HCEC 1CT (cell line): ENCODE results near the gene CDHR2.

Source experiments
- DNase-seq: peaks from one replicate; pipeline ENCODE4 v3.0.0-alpha.2; 2017

The CDHR2 gene

GRCh38 chr5:176624142-176624541, 75.0 kb downstream of the CDHR2 start:
- DNase-seq: no peak

DNA sequence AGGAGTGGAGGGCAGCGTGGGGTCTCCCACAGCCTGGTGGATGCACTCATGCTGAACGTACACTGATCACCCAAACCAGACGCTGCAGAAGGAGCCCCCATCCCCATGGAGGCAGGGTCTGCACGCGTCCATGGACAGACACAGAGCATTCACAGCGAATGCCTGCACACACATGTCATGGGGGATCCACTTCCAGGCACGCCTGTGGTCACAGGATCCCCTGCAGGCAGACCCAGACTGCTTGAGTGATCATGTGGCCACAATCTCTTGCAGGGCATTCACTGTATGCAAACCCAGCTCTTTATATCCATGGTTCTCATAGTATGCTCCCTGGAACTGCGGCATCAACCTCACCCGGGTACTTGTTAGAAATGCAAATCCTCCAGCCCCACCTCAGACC, 75.8 kb downstream of the CDHR2 start:
- no peak for DNase-seq

- DNase-seq: no peak
Measured at GRCh38 chr5:176625512-176625911, 76.4 kb downstream of the CDHR2 start.

DNA sequence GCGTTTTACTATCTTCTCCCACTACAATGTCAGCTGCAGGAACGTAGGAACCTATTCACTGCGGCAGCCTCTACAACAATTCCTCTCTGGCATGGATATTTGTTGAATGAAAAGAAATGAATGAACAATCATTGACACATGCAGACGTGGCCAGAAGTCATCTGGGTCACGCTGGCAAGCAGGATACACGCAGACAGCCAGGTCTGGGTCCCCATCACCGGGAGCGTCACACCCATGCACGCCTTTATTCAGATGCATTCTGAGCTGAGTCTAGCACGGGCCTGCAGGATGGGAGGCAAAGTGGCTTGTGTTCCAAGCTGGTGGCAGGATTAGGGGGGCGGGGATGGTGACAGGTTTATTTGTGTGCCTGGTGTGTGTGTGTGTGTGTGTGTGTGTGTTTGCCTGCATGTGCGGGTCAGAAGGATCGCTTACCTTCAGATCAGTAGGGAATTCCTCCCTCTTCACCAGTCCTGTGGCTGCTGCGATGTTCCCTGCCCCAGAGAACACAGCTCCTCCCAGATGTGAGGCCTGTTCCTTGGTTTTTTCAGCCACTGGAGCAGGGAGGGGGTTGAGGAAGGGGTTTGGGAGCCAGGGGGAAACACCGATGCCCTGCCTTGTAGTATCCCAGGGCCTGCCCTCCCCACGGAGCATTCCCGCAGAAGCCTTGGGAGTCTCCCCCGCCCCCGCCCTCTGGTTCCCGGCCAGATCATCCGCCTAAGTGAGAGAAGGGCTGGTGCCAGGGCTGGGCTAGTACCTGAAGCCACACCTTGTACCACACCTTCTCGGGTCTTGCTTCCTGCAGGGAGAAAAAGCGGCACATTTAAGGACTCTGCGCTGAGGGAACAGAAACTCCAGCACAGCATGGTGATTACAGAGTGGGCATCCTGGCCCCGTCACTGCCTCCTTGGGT, 77.1 kb downstream of the CDHR2 start:
- no peak for DNase-seq

DNA sequence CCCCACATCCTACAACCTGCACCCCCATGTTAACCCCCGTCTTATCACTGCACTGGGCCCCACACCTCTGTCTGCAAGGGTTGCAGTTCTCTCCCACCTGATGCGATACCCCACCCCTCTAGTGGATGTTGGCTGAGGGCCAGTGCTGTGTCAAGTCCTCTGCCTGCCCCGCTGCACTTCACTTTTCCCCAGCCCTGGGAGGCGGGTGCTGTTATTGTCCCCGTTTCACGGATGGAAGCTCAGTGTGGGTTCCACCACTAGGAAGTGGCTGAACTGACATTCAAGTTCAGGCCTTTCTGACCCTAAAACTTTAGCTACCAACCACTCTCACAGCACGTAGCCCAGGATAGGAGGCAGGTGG, 77.7 kb downstream of the CDHR2 start:
- DNase-seq: no peak

GRCh38 chr5:176627582-176627981, 78.4 kb downstream of the CDHR2 start:
- no peak for DNase-seq

DNA sequence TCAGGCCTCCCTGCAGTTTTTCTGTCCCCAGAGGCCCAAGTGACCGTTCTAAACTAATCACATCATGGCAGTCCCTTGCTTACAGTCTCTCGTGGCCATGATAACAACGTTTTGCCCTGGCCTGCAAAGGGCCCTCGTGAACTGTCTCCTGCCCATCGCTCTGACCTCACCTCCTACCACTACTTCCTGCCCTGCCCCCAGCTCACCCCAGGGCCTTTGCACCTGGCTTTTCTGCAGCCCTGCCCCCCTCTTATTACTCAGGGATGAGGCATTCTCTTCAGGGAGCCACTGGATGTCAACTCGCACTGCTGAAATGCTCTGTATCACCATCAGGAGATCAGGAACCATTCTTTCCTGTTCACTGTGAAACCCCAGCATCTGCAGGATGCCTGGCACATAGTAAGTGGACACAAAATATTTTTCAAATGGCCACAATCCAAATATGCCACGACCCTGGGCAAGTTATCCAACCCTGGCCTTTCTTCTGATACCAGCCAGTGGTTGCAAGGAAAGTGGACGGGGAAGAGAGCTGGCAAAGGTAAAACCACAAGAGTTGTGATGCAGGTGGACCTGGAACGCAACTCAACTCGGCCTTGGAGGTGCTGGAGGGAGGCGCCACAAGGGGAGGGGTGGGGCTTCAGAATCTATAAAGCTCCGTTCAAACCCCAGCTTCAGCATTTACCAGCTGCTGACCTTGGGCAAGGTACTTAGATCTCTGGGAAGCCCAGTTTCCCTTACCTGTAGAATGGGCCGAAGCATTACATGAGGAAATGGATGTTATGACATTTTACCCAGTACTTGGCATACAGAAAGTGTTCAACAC, 79.5 kb downstream of the CDHR2 start:
- peak; percentile 24 for DNase-seq

GRCh38 chr5:176629317-176629852, 80.2 kb downstream of the CDHR2 start:
- DNase-seq: no peak

- no peak for DNase-seq
Measured at GRCh38 chr5:176629853-176630680, 80.9 kb downstream of the CDHR2 start, which contains the start of the genes EIF4E1B and SNCB. Gene EIF4E1B (plus strand): TSS chr5:176630675. CDS start chr5:176642788, 12,113 bp downstream. Gene SNCB (minus strand): TSS chr5:176630534. CDS start chr5:176629654, 880 bp downstream.

- no peak for DNase-seq
Measured at GRCh38 chr5:176630681-176631222, 81.6 kb downstream of the CDHR2 start.

DNA sequence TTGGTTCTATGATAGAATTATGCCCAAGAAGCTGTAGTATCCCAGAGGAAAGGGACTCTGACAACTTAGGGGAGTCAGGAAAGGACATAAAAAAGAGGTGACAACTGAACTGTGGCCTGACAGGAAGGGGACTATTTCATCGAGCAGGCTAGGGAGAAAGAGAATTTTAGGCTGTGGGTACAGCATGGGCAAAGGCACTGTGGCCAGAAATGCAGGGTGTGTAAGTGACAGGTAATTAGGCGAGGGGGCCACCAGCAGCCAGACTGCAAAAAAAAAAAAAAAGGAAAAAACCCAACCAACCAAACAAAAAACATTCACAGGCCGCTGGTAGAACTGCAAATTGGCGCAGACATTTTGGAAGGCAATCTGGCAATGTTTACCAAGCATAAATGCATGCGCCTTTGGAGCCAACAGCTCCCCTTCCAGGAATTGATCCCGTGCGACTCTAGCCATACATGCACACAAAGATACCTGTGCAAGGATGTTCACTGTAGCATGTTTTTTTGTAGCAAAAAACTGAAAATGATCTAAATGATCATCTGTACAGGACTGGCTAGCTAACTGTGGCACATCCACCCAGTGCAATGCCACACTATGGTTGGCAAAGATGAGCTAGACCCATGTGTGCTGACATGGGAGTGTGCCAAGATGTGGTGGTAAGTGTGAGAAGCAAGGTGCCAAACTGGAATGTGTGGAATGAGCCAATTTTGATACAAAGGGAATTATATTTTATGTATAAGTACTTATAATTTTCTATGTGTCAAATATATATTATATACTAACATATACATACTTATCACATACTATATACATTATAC, 82.5 kb downstream of the CDHR2 start:
- DNase-seq: no peak

DNA sequence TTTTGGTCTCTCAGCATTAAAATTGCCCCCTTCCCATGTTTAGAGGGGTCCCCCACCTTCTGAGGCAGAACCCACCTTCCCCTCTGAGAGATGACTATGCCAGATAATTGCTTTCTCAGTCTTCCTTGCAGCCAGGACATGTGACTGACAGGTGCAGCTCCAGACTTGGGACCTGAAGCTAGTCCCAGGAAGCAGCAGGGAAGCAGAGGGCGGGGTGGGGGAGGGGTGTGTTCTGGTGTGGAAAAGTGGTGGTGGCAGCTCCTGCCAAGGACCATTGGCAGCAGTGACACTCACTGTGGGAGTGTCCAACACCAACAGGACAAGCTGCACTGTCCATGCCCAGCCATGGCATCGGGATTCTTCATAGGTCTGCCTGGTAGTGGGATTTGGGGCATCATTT, 83.6 kb downstream of the CDHR2 start:
- no peak for DNase-seq

DNA sequence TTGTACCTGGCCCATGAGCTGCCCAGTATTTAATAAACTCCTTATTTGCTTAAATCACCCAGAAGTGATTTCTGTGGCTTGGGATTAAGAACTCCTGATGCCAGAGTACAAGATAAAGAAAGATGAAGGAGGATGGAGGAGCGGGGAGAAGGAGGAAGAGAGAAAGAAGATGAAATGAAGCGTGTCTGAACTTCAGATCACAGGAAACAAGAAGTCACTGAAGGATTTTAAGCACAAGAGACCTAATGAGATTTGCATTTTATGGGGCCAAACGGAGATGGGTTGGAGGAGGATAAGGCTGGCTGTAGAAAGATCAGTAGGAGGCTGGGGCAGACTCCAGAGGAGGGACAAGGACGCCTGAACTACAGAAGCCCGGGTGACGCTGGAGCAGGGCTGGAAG, 84.5 kb downstream of the CDHR2 start:
- no peak for DNase-seq

GRCh38 chr5:176636426-176636825, 87.3 kb downstream of the CDHR2 start:
- DNase-seq: no peak

- DNase-seq: no peak
Measured at GRCh38 chr5:176637556-176637955, 88.4 kb downstream of the CDHR2 start.

DNA sequence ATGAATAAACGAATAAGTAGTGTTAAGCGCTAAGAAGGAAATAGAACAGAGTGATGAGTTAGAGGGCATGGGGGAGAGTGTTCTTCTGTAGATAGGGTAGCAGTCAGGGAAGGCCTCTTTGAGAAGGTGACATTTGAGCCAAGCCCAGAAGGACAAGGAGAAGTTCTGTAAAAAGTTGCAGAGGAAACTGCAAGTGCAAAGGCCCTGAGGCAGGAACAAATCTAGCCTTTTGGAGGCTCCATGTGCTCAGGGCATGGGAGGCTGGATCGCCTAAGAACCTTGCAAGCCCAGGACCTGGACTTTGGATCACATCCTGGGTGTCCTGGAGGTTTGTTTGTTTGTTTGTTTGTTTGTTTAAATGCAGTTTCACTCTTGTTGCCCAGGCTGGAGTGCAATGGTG, 89.3 kb downstream of the CDHR2 start:
- no peak for DNase-seq

GRCh38 chr5:176639208-176639607, 90.1 kb downstream of the CDHR2 start:
- DNase-seq: no peak

DNA sequence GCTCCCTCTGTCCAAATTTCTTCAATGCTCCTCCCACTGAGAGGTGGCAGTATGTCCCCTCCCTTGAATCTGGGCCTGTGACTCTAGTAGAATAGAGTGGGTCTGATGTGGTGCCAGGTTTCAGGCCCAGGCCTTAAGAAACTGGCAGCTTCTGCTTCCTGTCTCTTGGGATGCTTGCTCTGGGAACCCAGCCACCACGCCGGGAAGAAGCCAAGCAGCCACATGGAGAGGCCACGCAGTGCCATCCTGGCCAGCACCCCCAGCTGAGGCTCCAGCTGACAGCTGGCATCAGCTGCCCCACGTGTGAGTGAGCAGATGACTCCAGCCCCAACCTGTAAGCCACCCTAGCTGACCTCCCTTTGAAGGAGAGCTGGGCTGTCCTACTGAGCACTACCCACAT, 90.8 kb downstream of the CDHR2 start:
- no peak for DNase-seq

GRCh38 chr5:176640616-176641015, 91.5 kb downstream of the CDHR2 start:
- DNase-seq: no peak

DNA sequence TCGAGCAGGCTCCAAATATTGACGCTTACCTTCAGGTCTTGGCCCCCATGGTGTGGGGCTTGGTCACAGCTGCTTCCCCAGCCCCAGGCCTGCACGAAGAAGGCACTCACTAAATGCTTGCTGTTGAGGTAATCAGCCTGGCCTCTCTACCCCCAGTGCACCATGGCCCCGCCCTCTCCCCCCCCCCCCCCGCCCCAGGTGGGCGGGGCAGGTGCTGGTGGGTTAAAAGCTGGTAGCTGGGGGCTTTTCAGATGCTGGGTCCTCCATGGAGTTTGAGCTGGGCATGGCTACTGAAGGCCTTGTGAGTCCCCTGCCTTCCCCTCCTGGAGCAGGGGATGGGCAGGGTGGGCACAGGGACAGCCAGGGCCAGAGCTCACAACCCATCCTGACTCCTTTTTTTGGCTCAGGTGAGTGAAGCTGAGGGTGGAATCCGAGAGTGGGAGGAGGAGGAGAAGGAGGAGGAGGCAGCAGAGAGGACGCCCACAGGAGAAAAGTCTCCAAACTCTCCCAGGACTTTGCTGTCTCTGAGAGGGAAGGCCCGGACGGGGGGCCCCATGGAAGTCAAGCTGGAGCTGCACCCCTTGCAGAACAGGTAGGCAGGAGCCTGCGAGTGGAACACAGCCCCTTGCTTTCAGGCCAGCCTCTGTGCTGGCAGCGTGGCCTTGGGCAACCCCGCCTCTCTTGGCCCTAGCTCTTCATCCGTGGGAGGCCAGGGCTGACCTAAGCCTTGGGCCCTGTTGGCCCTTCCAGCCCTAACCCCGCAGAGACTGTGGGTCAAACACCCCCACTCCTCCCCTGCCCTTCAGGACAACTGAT, 93.7 kb downstream of the CDHR2 start:
- no peak for DNase-seq
